HG03432 (cell line): ENCODE results near the gene CYB561D2.

ENCODE experiments used
- ATAC-seq: cut with Tn5 transposase; IDR thresholded peaks from one replicate; pipeline ENCODE4 v1.9.1; 2021; ENCODE audit warnings: mild to moderate bottlenecking, moderate library complexity; ENCODE audit not compliant: unreplicated experiment

The CYB561D2 gene

DNA sequence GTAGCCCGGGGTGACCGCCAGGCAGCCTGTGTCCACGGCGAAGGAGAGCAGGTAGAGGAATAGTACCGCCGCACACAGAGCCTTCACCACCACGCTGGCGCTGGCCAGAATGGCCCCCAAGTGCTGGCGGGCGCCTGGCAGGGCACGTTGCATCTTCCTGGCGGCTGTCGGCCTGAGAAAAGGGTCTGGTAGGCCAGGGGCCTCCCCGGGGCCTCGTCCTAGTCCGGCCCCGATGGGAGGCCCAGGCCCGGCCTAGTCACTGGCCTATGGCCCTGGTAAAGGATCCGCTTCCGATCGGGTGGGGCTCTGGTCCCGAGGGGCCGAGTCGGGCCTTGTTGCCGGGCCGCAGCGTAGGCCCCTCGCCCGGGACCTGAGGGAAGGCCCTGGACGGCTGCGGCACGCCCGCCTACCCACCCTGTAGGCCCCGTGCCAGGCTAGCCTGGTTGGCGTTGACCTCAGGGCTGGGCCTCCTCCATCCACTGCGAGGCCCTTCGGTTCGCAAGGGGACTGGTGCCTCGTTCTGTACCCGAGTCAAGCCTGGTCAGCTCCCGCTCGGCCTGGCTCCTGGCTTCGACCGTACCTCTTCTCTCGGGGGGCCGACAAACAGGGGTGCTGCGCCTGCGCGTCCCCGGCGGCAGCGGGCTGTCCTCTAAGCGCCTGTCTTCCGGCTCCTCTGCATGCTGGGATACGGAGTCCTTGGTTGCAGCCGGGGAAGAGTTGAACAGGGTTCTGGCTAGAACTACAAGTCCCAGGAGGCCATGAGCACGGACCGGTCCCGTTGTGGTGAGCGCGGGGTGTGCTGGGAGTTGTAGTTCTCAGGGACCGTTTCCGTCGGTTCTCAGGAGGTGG lies 8.5 kb downstream of the CYB561D2 start, which contains the start of gene TMEM115:
Gene TMEM115, minus strand, starts transcription at position 611 of the 849 bp plus-strand sequence. Its CDS starts 458 bp downstream, at position 153.
- ATAC-seq, result peak; percentile 97

DNA sequence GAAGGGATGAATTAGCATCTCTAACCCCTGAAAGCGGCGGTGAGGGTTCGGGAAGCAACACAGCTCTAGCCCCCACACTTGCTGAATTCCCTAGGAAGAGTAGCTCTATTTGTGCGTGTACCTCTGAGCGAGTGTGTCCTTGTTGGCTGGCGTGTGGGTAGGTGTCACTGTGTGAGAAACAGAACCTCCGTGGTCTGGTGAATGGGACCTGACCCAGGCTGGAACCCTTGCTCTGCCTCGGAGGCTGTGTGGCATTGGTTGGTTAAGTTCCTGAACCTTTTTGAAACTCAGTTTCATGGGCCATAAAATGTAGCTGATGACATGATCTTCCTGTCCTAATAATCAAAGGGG lies 9.1 kb downstream of the CYB561D2 start:
- peak; percentile 8 for ATAC-seq

- peak; percentile 13 for ATAC-seq
These were observed 14.0 kb downstream of the CYB561D2 start for GRCh38 chr3:50364573-50365079.

DNA sequence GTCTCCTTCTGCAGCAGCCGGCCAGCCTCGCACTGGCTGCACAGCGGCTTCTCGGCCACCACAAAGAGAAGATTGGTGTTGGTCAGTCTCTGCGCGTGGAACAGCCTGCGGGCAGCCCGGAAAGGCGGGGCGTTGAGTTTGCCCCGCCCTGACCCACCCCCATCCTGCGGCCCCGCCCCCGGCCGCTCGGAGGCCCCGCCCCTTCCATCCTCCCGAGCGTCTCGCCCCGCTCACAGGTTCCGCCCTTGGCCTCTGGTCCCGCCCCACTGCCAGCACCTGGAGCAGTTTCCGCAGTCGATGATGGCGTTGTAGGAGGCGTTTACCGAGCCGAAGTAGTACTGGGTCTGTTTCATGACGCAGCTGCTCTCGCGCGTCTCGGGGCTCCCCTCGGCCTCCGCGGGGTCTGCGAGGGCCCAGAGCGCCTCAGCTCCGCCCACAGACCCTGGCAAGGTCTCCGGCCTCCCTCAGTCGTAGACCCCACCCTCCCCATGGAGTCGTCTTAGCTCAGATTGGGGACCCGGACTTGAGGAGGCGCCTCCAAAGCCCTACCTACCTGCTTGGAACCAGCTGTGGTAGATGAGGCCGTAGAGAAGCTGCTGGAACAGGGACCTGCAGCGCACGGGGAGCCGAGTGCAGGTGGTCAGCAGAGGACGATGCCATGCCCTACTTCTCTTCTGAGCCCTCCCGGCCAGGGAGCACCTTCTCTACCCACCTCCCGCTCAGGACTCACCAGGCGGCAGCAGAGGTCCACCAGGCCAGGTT lies 14.6 kb downstream of the CYB561D2 start:
- ATAC-seq, result peak; percentile 80

DNA sequence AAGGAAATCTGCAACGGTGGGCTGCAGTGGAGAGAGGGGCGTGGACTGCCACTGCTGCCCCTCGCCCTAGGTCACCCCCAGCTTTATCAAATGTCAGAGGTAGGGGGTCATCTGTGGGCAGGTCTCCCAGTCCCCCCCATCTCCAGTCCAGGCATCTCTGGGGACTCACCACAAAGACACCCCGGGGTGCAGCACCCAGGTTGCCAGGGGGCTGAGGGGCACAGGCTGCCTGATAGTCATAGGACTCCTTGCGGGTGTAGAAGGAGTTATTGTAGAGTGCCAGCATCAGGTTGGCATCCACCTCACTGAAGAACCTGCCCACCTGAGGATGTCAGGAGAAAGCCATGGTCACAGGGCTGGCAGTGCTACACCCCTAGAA lies 15.2 kb downstream of the CYB561D2 start:
- ATAC-seq, result no peak

- ATAC-seq, result no peak
These were observed 18.5 kb downstream of the CYB561D2 start for GRCh38 chr3:50369012-50369670.

- ATAC-seq, result no peak
These were observed 19.9 kb downstream of the CYB561D2 start for GRCh38 chr3:50370594-50370993.

- no peak for ATAC-seq
These were observed 20.5 kb downstream of the CYB561D2 start for GRCh38 chr3:50371133-50371685.

DNA sequence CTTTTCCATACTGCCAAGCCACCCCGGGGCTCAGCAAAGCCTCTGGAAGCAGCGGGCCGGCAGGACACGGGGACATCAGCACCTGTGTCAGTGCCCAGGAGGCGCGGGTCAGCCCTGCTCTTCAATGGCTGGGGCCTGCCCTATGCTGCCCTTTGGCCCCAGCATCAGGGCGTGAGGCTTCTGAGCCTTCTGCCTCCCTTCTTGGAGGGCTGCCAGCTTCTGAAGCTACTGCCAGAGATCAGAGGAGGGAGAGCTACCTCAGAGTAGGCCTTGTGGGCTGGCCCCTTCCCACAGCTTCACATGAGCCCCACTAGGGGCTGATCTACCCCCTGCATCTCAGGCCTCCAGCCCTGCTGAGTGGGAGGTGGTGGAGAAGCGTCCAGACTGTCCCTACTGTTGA lies 21.7 kb downstream of the CYB561D2 start:
- no peak for ATAC-seq

GRCh38 chr3:50373146-50374051 lies 22.7 kb downstream of the CYB561D2 start:
- no peak for ATAC-seq

DNA sequence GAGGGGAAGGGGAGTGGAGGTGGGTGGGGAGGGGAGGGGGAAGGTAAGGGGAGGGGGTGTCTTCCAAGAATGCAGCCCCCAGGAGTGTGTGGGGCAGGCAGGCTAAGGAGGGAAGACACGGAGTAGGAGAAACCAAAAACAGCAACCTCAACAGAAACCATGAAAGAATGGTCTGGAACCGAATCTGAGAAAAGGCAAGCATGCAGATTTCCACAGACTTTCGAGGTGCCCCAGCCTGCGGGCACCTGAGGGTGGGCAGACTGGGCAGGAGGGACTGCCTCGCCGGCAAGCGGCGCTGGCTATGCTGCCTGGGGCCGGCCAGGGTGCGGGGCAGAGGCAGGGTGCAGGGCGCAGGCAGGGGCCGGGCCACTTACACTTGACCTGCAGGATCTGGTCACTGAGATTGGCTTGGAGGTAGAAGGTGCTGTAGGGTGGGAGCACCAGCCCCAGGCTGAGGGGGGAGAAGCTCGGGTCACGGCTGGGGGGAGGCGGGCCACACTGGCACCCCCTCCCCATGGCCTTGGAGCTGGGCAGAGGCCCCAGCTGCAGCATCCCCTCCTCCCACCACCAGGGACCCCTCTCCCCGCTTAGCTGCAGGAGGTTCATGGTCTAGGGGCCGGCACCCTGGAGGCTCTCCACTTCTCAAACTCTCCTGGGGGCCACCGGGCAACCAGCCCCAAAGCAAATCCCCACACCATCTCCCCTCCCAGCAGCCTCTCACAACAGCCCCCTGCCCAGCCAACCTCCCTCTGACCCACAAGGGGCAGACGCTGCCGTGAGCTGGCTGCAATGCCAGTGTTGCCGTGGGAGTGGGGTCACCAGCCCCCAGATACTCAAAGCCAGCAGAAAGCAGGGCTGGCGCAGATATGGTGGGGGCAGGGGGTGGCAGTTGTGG lies 23.9 kb downstream of the CYB561D2 start:
- ATAC-seq, result no peak

DNA sequence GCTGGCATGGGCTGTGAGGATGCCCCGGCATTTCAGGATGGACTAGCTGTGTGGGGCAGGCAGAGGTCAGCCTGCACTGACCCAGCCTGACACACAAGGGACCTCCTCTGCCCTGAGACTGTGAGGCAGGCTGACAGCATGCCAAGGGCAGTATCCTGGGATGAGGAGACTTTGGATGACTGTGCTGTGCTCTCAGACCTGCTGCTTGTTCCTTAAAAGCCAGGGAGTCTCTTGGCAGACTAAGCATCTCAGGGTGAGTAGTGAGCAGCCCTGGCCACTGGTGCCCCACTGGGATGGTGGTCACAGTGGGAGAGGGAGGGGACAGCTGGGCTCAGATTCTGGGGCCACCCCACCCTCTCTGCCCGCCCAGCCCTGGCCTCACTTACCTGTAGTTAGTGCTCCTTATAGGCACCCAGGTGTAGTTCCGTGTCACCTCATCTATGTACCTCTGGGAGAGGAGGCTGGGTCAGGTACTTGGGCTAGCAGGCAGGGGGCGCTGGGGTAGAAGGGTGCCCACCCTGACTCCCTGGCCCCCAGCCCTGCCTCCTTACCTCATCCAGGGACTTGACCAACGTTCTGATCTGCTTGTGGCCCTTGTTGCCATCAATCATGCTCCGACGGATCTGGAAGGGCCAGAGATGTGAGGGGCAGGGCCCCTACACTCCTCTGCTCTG lies 24.7 kb downstream of the CYB561D2 start:
- no peak for ATAC-seq

DNA sequence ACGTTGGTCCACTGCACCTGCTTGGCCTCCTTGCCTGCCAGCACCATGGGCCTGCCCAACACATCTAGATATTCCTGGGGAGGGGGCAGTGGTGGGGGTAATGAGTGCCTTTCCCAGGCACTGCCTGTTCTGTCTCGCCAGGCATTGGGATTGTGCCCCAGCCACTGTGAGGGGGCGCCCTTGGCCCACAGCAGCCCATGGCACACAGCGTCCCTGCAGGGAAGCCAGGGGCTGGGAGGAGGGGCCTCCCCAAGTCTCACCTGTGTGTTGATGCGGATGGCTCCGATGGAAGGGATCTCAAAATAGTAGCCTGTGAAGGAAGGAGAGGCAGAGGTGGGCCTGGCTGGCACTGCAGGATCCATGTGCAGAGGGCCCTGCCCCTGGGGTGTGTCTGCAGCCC lies 27.4 kb downstream of the CYB561D2 start:
- ATAC-seq, result no peak

DNA sequence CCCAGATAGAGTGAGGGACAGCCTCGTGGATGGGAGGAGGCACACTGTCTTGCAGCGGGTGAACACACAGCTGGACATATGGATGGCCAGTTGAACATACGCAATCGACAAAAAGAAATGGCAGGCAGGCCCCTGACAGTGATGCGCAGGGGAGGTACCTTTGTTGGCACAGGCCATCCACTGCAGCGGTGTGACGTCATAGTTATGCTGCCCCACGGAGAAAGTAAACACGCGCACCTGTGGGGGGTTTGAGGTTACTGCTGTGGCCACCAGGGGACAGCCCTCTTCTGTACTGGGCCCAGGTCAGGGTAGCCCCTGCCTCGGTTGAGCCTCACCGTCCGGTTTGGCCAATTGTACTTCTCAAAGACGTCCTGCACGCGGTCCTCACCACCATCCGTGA lies 28.1 kb downstream of the CYB561D2 start:
- ATAC-seq, result no peak

DNA sequence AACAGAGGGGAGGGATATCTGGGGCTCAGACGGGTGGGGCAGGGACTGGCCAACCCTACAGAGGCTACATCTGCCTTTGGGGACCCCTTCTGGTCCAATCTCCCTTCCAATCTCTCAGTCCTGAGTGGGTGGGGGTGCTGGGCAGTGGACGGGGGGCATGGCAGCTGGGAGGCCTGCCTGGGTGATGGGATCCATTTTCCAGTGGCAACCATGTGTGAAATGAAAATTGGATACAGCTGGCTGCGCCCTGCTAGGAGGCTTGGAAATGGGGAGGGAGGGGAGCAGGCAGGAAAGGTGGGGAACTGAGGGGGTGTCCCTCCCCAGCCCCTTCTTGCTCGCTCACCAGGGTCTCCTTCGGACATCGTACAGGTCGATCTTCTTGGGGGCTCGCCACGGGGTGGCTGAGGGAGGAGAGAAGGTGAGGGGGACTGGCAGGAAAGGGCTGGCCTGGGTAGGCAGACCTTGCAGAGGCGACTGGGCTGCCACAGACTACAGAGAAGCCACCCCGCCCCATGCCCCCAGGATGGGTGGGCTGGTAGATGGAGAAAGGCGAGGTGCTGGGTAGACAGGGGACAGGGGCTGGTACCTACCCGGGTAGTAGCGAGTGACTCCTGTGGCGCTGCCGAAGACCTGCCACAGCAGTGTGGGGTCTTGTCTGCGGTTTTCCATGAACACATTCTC lies 29.9 kb downstream of the CYB561D2 start:
- ATAC-seq, result no peak

DNA sequence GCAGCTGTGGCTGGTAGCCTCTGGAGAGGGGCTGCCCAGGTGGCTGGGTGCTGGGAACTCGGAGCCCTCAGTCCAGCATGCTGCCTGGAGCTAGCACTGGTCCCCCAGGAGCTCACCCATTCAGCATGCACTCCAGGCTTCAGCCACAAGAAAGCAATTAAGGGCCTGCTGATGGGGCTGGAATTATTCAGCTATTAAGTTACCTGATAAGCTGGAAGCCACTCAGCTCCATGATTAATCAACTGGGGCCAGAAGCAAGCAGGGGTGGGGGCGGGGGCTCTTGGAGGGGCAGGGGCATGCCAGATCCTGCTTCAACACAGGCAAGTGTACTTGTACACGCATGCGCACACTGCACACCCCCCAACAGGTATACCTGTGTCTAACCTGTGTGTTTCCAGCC lies 30.7 kb downstream of the CYB561D2 start:
- ATAC-seq, result no peak

GRCh38 chr3:50382722-50383121 lies 32.1 kb downstream of the CYB561D2 start:
- no peak for ATAC-seq

- no peak for ATAC-seq
These were observed 33.1 kb downstream of the CYB561D2 start for GRCh38 chr3:50383750-50384149.
